Erythroblast (primary cell): ENCODE data around the gene CAPN11.

Source experiments
- GATA1 ChIP-seq: IDR thresholded peaks from 2 replicates; pipeline ENCODE4 v1.6.1; 2011; ENCODE audit warnings: low read depth, mild to moderate bottlenecking, control low read depth, low read length, moderate library complexity
- POLR2A ChIP-seq: IDR thresholded peaks from 2 replicates; pipeline ENCODE4 v1.6.1; 2011; ENCODE audit warnings: mild to moderate bottlenecking, low read length

- TF ChIP-seq POLR2A, result no peak
- TF ChIP-seq GATA1, result no peak
Measured at GRCh38 chr6:44230034-44230675, 71.5 kb downstream of the CAPN11 start.
